ENCODE results near the gene VPREB1.
"Not testable (repeated sequence)": the region's sequence is repeated elsewhere in the genome, so short reads cannot be mapped to it uniquely, and the experiment has no call there.

VPREB1 gene

GRCh38 chr22:22219140-22219996 lies 25.2 kb upstream of the VPREB1 start:
- H4K20me1 ChIP-seq (ENCODE audit: insufficient read depth, low read length) = no peaks in the 10 kb centered on the region
- no peak overlapping the region for H3K4me2 ChIP-seq (ENCODE audit: insufficient read depth, low read length)
- no peak for TF ChIP-seq EZH2 (IDR thresholded peaks at IDR 0.05; ENCODE audit: borderline replicate concordance, low read depth, low read length, severe bottlenecking)
- TF ChIP-seq CTCF (IDR thresholded peaks at IDR 0.05; ENCODE audit: borderline replicate concordance, extremely low read depth, low read length, poor library complexity, severe bottlenecking) = no peak
- H3K9me3 ChIP-seq (ENCODE audit: insufficient read depth, low read length, severe bottlenecking) = no peaks in the 10 kb centered on the region
- no peaks in the 10 kb centered on the region for H3K79me2 ChIP-seq (ENCODE audit: insufficient read depth, low read length)
- no peak overlapping the region for H2AFZ ChIP-seq (ENCODE audit: low read depth, low read length)
- no peak overlapping the region for H3K9ac ChIP-seq (ENCODE audit: low read depth, low read length)
- no peak overlapping the region for H3K4me3 ChIP-seq (ENCODE audit: low read depth in 1 of 2, low read length in 2 of 2)
- no peak for ATAC-seq (ENCODE audit: insufficient read depth, low read depth)
- no peaks in the 10 kb centered on the region for H3K27me3 ChIP-seq (ENCODE audit: insufficient read depth, low read length, poor library complexity)
- no peak for DNase-seq
- no peaks in the 10 kb centered on the region for H3K4me1 ChIP-seq (ENCODE audit: insufficient read depth, low read length)
- no peak overlapping the region for H3K27ac ChIP-seq (ENCODE audit: low read length)
- no peaks in the 10 kb centered on the region for H3K36me3 ChIP-seq (ENCODE audit: insufficient read depth, low read length)

GRCh38 chr22:22221043-22221442 lies 23.5 kb upstream of the VPREB1 start:
- H3K27me3 ChIP-seq (ENCODE audit: insufficient read depth, low read length, poor library complexity); DNase-seq; H3K9me3 ChIP-seq (ENCODE audit: insufficient read depth, low read length, severe bottlenecking); H2AFZ ChIP-seq (ENCODE audit: low read depth, low read length); H3K79me2 ChIP-seq (ENCODE audit: insufficient read depth, low read length); H3K9ac ChIP-seq (ENCODE audit: low read depth, low read length); H4K20me1 ChIP-seq (ENCODE audit: insufficient read depth, low read length); H3K4me3 ChIP-seq (ENCODE audit: low read depth in 1 of 2, low read length in 2 of 2); ATAC-seq (ENCODE audit: insufficient read depth, low read depth); H3K36me3 ChIP-seq (ENCODE audit: insufficient read depth, low read length); H3K4me2 ChIP-seq (ENCODE audit: insufficient read depth, low read length); H3K27ac ChIP-seq (ENCODE audit: low read length); H3K4me1 ChIP-seq (ENCODE audit: insufficient read depth, low read length): not testable (repeated sequence)

GRCh38 chr22:22226448-22227187 lies 18.0 kb upstream of the VPREB1 start:
- Histone ChIP-seq H3K27ac (ENCODE audit: low read length) (no peak overlapping the region), H3K79me2 (ENCODE audit: insufficient read depth, low read length) (no peaks in the 10 kb centered on the region), H4K20me1 (ENCODE audit: insufficient read depth, low read length) (no peaks in the 10 kb centered on the region), H2AFZ (ENCODE audit: low read depth, low read length) (no peak overlapping the region), H3K9me3 (ENCODE audit: insufficient read depth, low read length, severe bottlenecking) (no peaks in the 10 kb centered on the region), H3K27me3 (ENCODE audit: insufficient read depth, low read length, poor library complexity) (no peaks in the 10 kb centered on the region), H3K4me2 (ENCODE audit: insufficient read depth, low read length) (no peak overlapping the region), H3K9ac (ENCODE audit: low read depth, low read length) (no peak overlapping the region), H3K36me3 (ENCODE audit: insufficient read depth, low read length) (no peaks in the 10 kb centered on the region), H3K4me1 (ENCODE audit: insufficient read depth, low read length) (peaks cover 3% of the 10 kb centered on the region; the same call in 1 of the 2 replicates), H3K4me3 (ENCODE audit: low read depth in 1 of 2, low read length in 2 of 2) (no peak overlapping the region)
- ATAC-seq (ENCODE audit: insufficient read depth, low read depth) (no peak), DNase-seq (no peak)
- TF ChIP-seq CTCF (IDR thresholded peaks at IDR 0.05; ENCODE audit: borderline replicate concordance, extremely low read depth, low read length, poor library complexity, severe bottlenecking) = no peak
- no peak for TF ChIP-seq EZH2 (IDR thresholded peaks at IDR 0.05; ENCODE audit: borderline replicate concordance, low read depth, low read length, severe bottlenecking)

- DNase-seq = no peak
- TF ChIP-seq EZH2 (IDR thresholded peaks at IDR 0.05; ENCODE audit: borderline replicate concordance, low read depth, low read length, severe bottlenecking) (no peak), CTCF (IDR thresholded peaks at IDR 0.05; ENCODE audit: borderline replicate concordance, extremely low read depth, low read length, poor library complexity, severe bottlenecking) (no peak)
- no peaks in the 10 kb centered on the region for H3K36me3 ChIP-seq (ENCODE audit: insufficient read depth, low read length)
- H4K20me1 ChIP-seq (ENCODE audit: insufficient read depth, low read length) = no peaks in the 10 kb centered on the region
- no peaks in the 10 kb centered on the region for H3K9me3 ChIP-seq (ENCODE audit: insufficient read depth, low read length, severe bottlenecking)
- H3K4me2 ChIP-seq (ENCODE audit: insufficient read depth, low read length) = no peak overlapping the region
- ATAC-seq (ENCODE audit: insufficient read depth, low read depth) = no peak
- peaks cover 5% of the 10 kb centered on the region; the same call in 1 of the 2 replicates for H3K4me1 ChIP-seq (ENCODE audit: insufficient read depth, low read length)
- H2AFZ ChIP-seq (ENCODE audit: low read depth, low read length) = no peak overlapping the region
- no peaks in the 10 kb centered on the region for H3K79me2 ChIP-seq (ENCODE audit: insufficient read depth, low read length)
- H3K4me3 ChIP-seq (ENCODE audit: low read depth in 1 of 2, low read length in 2 of 2) = no peak overlapping the region
- H3K27me3 ChIP-seq (ENCODE audit: insufficient read depth, low read length, poor library complexity) = no peaks in the 10 kb centered on the region
- H3K9ac ChIP-seq (ENCODE audit: low read depth, low read length) = no peak overlapping the region
- no peak overlapping the region for H3K27ac ChIP-seq (ENCODE audit: low read length)
These were observed 16.2 kb upstream of the VPREB1 start for GRCh38 chr22:22228421-22228820.
